Heart left ventricle (tissue), 13 donors: ENCODE data around the gene TLE4.

Source experiments
- CTCF ChIP-seq, 12 donors: fragments of 200-600 bp; sonication (generic) in 4 of 12; IDR thresholded peaks; one replicate each; pipeline versions ENCODE4 v1.5.0 to v1.8.0; 2018 to 2022; ENCODE audit warnings: antibody characterized with exemption in 12 of 12, mild to moderate bottlenecking in 5 of 12
- POLR2A ChIP-seq, 2 donors: fragments of 450-650 bp; IDR thresholded peaks; one replicate each; pipeline ENCODE4 v1.6.1; 2017; ENCODE audit warnings: antibody characterized with exemption in 2 of 2, mild to moderate bottlenecking in 2 of 2, moderate library complexity in 2 of 2
- donor health status: ischemic (EF 13 %, LVEDD 7.1; RV severe dilation, severe dysfunction).
- donor health status: DM: no; HTN: yes; CAD: no.
- donor health status: DM: no; HTN: no; CAD: no.
- donor health status: ischemic (EF 25% LVEDD 6.9; RV normal size, moderate dysfunction).
- donor health status: ischemic (EF 25% LVEDD 5.7; RV mildly dilated, moderate dysfunction).
- donor health status: ischemic (EF 35%, LVEDD 5.7; RV mildly dilated, moderate dysfunction).
- donor health status: nonischemic (EF 11% LVEDD 7.7; RV severe dilation, severe dysfunction).
- donor health status: DM: yes; HTN: yes; CAD: no.
- donor health status: PGD.
- donor health status: ischemic (EF 29% LVEDD 5.4; RV normal size, mild dysfunction).
- donor health status: nonischemic (EF 23%, LVEDD 6.1; RV moderate dilation, normal function).

DNA sequence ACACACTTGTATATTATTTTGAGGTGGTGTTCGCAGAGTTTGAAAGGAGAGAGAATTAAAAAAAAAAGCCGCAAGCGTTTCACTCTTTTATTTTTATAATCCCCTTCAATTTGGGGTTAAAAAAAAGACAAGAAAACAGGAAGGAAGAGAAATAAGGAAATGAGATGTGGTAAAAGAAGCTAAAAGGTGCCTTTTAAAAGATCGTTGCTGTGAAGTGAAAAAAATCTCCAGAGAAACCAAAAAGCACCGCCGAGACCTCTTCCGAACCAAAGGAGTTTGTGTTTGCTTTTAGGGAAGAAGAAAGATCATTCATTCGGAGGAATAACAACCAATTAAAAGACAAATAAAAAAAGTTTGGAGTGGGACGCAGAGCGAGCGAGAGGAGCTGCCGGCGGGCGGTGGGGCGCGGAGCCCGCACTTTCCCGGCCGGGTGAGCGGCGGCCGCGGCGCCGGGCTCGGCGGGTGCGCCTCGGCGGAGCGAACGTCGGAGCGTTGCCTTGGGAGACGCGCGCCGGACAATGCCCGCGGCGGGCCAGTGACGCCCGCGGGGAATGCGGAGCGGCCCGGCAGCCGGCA, 355 bp downstream of the TLE4 start:
- TF ChIP-seq CTCF (IDR thresholded peaks at IDR 0.05) (no peak), POLR2A (IDR thresholded peaks at IDR 0.05) (no peak)
